T-helper 9 cell (primary cell): ENCODE results near the gene GRB10.

Experiments used
- DNase-seq: peaks from one replicate; pipeline ENCODE4 v3.0.0-alpha.2; 2020

The GRB10 gene

GRCh38 chr7:50685135-50686065 lies 97.3 kb downstream of the GRB10 start:
- DNase-seq, result no peak

DNA sequence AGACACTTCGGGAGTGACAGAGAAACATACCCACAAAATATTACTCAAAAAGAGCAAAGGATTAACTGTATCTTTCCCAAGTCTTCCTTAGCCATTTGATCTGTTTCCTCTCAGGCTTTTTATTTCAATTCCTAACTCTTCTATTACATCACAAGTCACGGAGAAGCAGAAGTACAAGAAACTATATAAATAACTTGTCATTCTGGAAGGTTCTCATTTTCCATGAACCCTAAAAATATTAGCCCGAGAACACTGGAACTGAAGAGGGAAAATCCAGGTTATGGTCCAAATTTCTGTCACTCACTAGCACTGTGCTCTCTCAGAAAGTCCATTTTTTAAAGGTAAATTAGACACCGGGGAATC lies 98.0 kb downstream of the GRB10 start:
- DNase-seq, result no peak

- DNase-seq, result no peak
These were observed 98.5 kb downstream of the GRB10 start for GRCh38 chr7:50684011-50684712.

DNA sequence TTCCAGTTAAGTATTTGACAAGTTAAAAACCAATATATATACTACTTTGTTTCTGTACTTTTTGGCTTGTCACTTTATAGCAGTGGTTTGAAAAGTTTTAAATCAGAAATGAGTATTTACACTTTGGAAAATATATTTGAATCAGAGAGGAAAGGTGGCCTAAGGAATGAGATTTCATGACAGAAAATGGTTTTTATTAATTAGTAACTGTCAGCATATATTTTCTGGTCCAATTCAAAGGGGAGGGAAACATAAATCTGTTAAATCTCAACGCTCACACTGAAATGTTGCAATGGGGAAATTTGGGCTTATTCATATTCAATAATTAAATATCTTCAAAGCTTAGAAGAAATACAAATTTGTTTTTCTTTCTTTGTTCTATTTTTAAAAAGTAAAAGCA lies 100.1 kb downstream of the GRB10 start:
- DNase-seq, result no peak

DNA sequence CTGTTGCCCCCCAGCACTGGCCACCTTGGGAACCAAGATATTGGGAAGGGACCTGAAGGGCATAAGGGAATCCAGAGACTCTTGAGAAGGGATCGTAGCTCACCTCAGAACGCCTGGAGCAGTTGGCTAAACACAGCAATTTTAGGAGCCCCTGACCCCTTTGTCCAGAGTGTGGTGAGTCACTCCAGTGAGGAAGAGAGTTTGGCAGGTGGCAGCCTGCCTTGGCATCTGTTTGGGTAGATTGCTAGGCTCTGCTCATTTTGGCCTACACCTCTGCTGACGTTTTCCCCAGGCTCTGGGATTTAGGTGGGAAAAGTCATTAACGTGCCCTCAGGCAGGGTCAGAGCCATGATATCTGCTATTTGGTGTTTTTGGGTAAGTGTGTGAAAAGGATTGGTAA lies 100.6 kb downstream of the GRB10 start:
- no peak for DNase-seq

GRCh38 chr7:50681432-50682045 lies 101.2 kb downstream of the GRB10 start:
- no peak for DNase-seq

DNA sequence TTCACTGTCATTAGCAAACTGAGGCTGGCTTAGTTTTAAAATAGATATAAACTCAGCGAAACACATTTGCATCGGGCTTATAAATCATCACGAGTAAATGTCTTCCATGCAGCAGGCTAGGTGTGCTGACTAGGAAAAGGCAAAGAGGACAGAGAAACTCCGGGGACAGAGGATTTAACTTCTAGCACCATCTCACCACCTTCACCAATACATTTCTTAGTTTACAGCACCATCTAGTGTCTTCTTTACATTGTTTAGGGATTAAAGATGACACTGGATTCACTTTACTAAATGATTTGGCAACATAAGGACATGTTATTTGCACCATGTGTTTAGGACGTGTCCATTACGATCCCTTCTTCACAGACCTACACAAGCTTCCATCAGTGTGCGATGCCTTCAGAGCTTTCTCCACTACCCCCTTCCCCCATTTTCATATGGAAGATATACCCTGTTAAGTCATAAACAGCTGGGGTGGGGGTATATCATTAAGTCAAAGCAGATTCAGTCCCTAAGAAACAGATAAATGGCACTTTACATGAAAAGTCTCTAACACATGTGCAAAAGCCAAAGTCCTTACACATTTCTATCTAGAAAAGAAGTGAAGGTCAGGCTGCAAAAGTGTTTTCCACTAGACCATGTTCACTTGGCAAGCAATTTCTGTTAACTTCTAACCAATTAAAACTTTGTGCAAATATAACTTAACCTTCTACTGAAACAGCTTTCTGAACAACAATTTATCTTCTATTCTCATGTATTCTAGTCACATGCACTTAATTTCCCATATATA lies 103.3 kb downstream of the GRB10 start:
- no peak for DNase-seq

GRCh38 chr7:50678586-50678985 lies 104.1 kb downstream of the GRB10 start:
- DNase-seq, result no peak

DNA sequence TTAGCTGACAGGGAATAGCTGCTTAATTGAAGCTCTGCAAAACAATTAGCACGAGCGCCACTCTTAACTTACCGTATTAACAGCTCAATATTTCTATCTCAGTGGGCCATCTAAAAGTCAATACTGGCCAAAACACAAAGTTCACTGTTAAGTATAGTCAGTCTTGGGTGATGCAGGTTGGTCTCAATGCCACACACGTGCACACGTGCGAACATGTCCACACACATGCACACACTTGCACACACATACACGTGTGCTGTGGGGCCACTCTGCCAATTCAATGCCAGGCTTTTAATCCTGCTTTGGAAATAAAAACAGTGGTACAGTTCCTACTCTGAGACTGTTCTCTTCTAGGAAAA lies 105.1 kb downstream of the GRB10 start:
- no peak for DNase-seq

GRCh38 chr7:50676740-50677637 lies 105.7 kb downstream of the GRB10 start:
- no peak for DNase-seq

DNA sequence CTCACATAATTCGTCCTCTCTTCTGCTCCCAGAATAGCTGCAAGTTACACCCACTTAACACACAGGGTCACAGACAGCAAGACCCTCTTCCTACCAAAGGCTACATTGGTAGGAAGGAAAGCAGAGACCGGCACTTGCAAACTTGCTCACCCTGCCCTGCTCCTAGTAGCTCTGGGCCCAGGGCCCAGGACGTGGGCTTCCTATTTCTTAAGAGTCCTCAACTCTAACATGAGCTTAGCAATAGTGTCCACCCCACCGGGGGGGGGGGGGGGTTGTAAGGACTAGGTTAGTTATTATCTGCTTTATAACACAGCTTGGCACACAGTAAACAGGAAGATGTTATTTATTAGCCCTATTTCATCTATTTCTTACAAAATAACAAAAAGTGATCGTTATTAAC lies 106.6 kb downstream of the GRB10 start:
- no peak for DNase-seq

- DNase-seq, result no peak
These were observed 107.5 kb downstream of the GRB10 start for GRCh38 chr7:50674896-50675835.

DNA sequence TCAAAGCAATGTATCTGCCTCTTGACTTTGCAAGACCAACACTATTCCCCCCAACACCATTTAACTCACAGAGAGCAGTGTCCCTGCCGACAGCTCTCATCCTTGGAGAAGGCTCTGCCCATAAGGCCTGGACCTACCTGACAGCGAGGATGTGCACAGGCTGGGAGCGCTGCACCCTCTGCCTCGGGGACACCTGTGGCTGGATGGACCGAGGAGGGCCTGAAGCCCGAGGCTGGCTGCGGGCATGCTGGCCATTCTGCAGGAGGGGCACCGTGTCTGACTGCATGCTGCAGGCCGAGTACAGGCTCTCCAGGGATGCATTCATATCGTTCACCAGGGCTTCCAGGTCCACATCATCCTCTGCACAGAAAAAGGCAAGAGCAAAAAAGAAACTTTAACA lies 108.4 kb downstream of the GRB10 start:
- DNase-seq, result no peak

DNA sequence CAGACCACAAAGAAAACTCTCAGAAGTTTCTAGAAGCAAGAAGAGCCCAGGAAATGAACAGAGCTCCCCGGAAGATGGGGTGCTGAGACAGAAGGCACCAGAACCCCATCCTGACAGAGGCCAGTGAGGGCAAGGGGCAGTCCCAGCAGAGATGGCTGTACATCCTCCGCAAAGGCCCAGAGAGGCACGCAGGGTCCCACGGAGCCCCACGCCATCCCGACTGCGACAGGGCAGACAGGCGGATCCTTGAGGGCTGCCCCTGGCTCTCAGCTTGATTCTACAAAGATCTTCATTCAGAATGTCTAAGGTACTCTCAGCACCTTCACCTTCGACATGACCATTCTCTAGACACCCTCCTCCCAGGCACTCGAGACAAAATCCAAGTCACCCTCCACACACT lies 109.6 kb downstream of the GRB10 start:
- DNase-seq, result no peak

DNA sequence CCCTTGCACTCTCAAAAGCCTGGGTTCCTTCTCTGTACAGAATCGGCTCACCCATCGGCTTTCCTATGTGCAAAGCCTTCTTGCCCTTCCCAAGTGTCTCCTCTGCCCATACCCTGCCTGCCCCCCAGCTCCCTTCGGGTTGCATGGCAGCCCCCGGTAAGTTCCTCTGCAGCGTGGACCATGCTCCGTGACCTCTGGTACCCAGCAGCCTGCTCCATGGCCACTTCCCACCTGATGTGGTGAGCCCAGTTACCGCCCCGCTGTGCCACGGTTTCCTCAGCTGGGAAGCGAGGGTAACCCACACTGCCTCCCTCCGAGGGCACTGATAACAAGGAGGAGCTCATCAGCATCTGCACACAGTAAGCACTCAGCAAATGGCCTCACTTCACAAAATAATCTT lies 110.7 kb downstream of the GRB10 start:
- DNase-seq, result no peak

GRCh38 chr7:50671386-50671785 lies 111.3 kb downstream of the GRB10 start:
- DNase-seq, result no peak

GRCh38 chr7:50669890-50670289 lies 112.8 kb downstream of the GRB10 start:
- no peak for DNase-seq

DNA sequence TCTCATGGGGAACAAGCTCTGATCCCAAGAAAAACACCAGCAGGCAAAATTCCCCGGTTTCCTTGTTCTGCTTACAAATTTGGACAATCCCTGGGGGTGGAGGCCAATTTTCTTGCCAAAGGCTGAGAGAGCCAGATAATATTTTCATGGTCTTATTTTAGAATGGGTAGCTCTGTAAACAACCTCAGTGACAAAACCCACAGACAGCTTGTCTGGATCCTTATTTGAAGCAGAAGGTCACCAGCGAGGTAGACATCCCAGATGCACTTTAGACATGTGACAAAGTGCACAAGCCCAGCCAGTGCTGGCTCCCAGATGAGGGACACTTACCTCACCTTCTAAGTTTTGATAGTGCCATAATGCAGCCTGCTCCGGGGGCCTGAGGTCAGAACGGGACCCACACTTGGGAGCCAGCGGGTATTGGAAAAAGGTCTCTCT lies 114.9 kb downstream of the GRB10 start:
- no peak for DNase-seq

DNA sequence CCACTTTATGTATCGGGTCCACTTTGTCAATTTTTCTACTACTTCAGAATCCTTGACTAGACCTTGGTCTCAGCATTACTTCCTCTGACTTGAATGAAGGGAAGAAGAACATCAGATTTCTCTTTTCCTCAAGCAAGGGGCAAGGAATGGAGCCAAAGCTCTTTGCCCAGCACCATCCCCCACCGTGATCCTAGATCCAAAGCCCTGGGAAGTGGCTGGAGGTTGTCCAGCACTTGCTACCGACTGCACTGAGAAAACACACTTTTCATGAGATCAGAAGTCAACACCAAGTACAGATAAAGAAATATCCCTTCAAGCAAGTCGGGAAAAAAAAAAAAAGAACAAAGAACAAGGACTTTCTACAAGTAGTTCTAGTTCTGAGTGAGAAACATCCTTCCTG lies 115.4 kb downstream of the GRB10 start:
- DNase-seq, result no peak

DNA sequence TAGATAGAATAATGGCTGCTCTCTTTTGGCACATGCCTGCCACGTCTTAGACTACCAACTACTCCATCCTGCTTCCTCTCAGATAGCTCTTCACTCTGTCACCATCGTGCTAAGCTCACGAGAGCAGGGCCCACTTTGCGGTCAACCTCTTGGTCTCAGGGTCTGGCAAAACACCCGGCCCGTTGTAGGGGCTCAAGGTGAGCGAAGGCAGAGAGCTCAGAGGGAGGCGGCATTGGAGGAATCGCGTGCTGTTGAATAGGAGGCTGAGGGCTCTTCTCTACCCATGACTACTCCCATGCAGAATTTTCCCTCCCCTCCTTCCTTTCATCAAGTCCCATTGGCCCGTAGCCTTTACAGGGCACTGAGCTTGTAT lies 116.6 kb downstream of the GRB10 start:
- no peak for DNase-seq
